CD14-positive monocyte (primary cell): Measurements from ENCODE around the gene SNX18. TPM values are rescaled to one million over a fixed set of nuclear protein-coding genes. Genes with fewer than 3 reads are reported as not detected.

Experiments
- DNase-seq, 3 donors: peaks; one replicate each; pipeline ENCODE4 v3.0.0-alpha.2; 2011 to 2022
- H2AFZ ChIP-seq: 2 replicates; pipeline ENCODE4 v1.6.0; 2012; ENCODE audit warnings: mild to moderate bottlenecking, low read depth, low read length, inconsistent platforms; ENCODE audit not compliant: insufficient read depth, poor library complexity, severe bottlenecking
- H3K27ac ChIP-seq, 2 donors: 1 replicate in 1 of 2; 2 replicates in 1 of 2; pipeline ENCODE4 v1.5.1; 2012 to 2013; ENCODE audit warnings: low read length in 2 of 2, control low read depth in 1 of 2, inconsistent platforms in 1 of 2, low read depth in 1 of 2, mild to moderate bottlenecking in 1 of 2
- H3K27me3 ChIP-seq, 2 donors: one replicate each; pipeline versions ENCODE4 v1.6.0 to v1.6.1; 2011 to 2013; ENCODE audit warnings: low read length in 2 of 2; ENCODE audit not compliant: control insufficient read depth in 2 of 2, insufficient read depth in 2 of 2
- H3K36me3 ChIP-seq, 2 donors: replicated peaks in 1 of 2; 1 replicate in 1 of 2; 2 replicates in 1 of 2; pipeline versions ENCODE4 v1.5.1 to v1.6.1; 2012 to 2013; ENCODE audit warnings: low read length in 2 of 2, control low read depth in 1 of 2, inconsistent platforms in 1 of 2, mild to moderate bottlenecking in 1 of 2; ENCODE audit not compliant: insufficient read depth in 2 of 2, control insufficient read depth in 1 of 2
- H3K4me1 ChIP-seq, 2 donors: 1 replicate in 1 of 2; 2 replicates in 1 of 2; pipeline versions ENCODE4 v1.5.1 to v1.6.1; 2012 to 2013; ENCODE audit warnings: low read length in 2 of 2, control low read depth in 1 of 2, inconsistent platforms in 1 of 2, mild to moderate bottlenecking in 1 of 2, moderate library complexity in 1 of 2; ENCODE audit not compliant: insufficient read depth in 2 of 2, control insufficient read depth in 1 of 2
- H3K4me2 ChIP-seq: replicated peaks from 2 replicates; pipeline ENCODE3; 2012; ENCODE audit warnings: low read length, moderate library complexity, mild to moderate bottlenecking; ENCODE audit not compliant: poor library complexity, severe bottlenecking; ENCODE audit errors: extremely low read depth
- H3K4me3 ChIP-seq, 3 experiments: fragments of 200-600 bp in 1 of 3; sonication (generic) in 1 of 3; replicated peaks in 1 of 3; 1 replicate in 2 of 3; 2 replicates in 1 of 3; pipeline ENCODE4 v1.5.1; 2011 to 2013; ENCODE audit warnings: low read length in 3 of 3, mild to moderate bottlenecking in 3 of 3, control low read depth in 2 of 3, low read depth in 2 of 3, inconsistent platforms in 1 of 3, moderate library complexity in 1 of 3
- H3K79me2 ChIP-seq: 2 replicates; pipeline ENCODE4 v1.6.0; 2012; ENCODE audit warnings: mild to moderate bottlenecking, control low read depth, inconsistent platforms, low read length, moderate library complexity; ENCODE audit not compliant: insufficient read depth
- H3K9ac ChIP-seq: 2 replicates; pipeline ENCODE4 v1.6.0; 2017; ENCODE audit warnings: low read length, mild to moderate bottlenecking; ENCODE audit not compliant: insufficient read depth, poor library complexity, severe bottlenecking
- H3K9me3 ChIP-seq, 2 donors: replicated peaks in 1 of 2; 1 replicate in 1 of 2; 2 replicates in 1 of 2; pipeline versions ENCODE4 v1.5.1 to v1.6.1; 2012 to 2013; ENCODE audit warnings: low read length in 2 of 2, control low read depth in 1 of 2; ENCODE audit not compliant: control insufficient read depth in 1 of 2, insufficient read depth in 1 of 2
- H4K20me1 ChIP-seq: 2 replicates; pipeline ENCODE4 v1.6.0; 2012; ENCODE audit warnings: mild to moderate bottlenecking, low read length, control low read depth, moderate library complexity; ENCODE audit not compliant: insufficient read depth
- H3K27ac Mint-ChIP-seq, 7 donors: one replicate each; pipeline ENCODE4 v1.8.0; 2020; ENCODE audit warnings: mild to moderate bottlenecking in 7 of 7, mixed read lengths in 7 of 7, moderate library complexity in 6 of 7, inconsistent platforms in 2 of 7
- H3K27me3 Mint-ChIP-seq, 3 donors: one replicate each; pipeline ENCODE4 v1.8.0; 2021 to 2022; ENCODE audit warnings: low read depth in 3 of 3, mild to moderate bottlenecking in 3 of 3, mixed read lengths in 3 of 3, moderate library complexity in 3 of 3, inconsistent platforms in 1 of 3
- H3K36me3 Mint-ChIP-seq, 2 donors: one replicate each; pipeline ENCODE4 v1.8.0; 2020; ENCODE audit warnings: mixed read lengths in 2 of 2, inconsistent platforms in 1 of 2, mild to moderate bottlenecking in 1 of 2
- H3K4me1 Mint-ChIP-seq: one replicate; pipeline ENCODE4 v1.8.0; 2020; ENCODE audit warnings: mild to moderate bottlenecking, mixed read lengths
- H3K4me3 Mint-ChIP-seq, 2 donors: one replicate each; pipeline ENCODE4 v1.8.0; 2020; ENCODE audit warnings: mild to moderate bottlenecking in 2 of 2, mixed read lengths in 2 of 2, moderate library complexity in 1 of 2
- H3K9me3 Mint-ChIP-seq, 7 donors: one replicate each; pipeline ENCODE4 v1.8.0; 2020 to 2022; ENCODE audit warnings: mixed read lengths in 7 of 7, mild to moderate bottlenecking in 6 of 7, moderate library complexity in 6 of 7, inconsistent platforms in 2 of 7
- WGBS: methylation state at CpG from one replicate; pipeline ENCODE4 v1.1.5; 2013; ENCODE audit warnings: missing lambda C conversion rate; ENCODE audit not compliant: insufficient coverage; 5-methylcytosine and 5-hydroxymethylcytosine counted together
- intact Hi-C, 2 donors: fragments of 100-400 bp; cut with micrococcal nuclease; formaldehyde crosslinking; loops; one replicate each; pipeline versions ENCODE4 v1.15.0 to v1.15.1; 2023
- polyA plus RNA-seq, 3 donors: library from polyadenylated mRNA; depleted of rRNA in 1 of 3; unstranded in 2 of 3; stranded (reverse) in 1 of 3; fragments of 300-500 nt in 2 of 3; fragments of >200 nt in 1 of 3; fragmentation: Illumina TruSeq in 2 of 3; gene quantifications; 1 replicate in 2 of 3; 2 replicates in 1 of 3; pipeline ENCODE4 v1.2.3, GENCODE V29; 2012 to 2021
- TF ChIP-seq, protein P1 (sequence below): fragments of 200-600 bp; IDR thresholded peaks from one replicate; pipeline ENCODE4 v1.8.0; 2022; ENCODE audit warnings: antibody characterized with exemption, mild to moderate bottlenecking

SNX18 gene
- polyA plus RNA-seq, 3 donors: 6.8 to 33.3 (median 12.4) TPM

DNA sequence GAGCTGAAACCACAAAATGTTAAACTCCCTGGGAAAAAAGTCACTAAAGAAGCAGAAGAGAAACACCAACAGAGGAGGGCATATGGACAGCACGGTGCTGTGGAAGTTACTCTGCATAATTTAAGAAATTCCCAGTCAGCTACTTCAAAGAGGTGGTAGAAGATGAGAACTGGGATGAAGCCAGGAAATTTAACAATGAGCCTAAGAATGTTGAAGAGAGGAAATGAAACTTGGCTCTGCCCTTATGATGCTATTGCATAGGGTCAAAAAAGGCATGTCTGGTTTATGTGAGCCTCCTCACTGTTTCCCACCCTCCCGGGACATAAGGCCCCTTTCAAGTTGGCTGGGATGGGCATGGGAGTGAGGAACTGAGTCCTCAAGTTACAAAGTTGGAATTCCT is 25.4 kb upstream of the SNX18 start:
- Histone ChIP-seq H3K4me3 (no peak overlapping the region), H4K20me1 (no peaks in the 10 kb centered on the region), H3K27ac (no peak overlapping the region), H3K4me1 (no peaks in the 10 kb centered on the region), H3K36me3 (no peaks in the 10 kb centered on the region), H3K79me2 (no peaks in the 10 kb centered on the region), H3K9ac (no peak overlapping the region), H3K27me3 (peaks cover 0 to 2% of the 10 kb centered on the region in 2 donors), H3K4me2 (no peak overlapping the region), H2AFZ (no peak overlapping the region), H3K9me3 (peaks cover 0 to under 1% of the 10 kb centered on the region in 2 donors)
- intact Hi-C loops: no loop called here
- Mint-ChIP-seq H3K9me3 (peaks cover 0 to 9% (median 0%) of the 10 kb centered on the region in 7 donors), H3K4me3 (no peak overlapping the region), H3K4me1 (peaks cover 7% of the 10 kb centered on the region), H3K36me3 (no peaks in the 10 kb centered on the region), H3K27me3 (peaks cover 4 to 7% (median 4%) of the 10 kb centered on the region in 3 donors), H3K27ac (no peak overlapping the region)
- no peak for DNase-seq
- no CpG with 5 or more reads among the region's 2 CpGs for WGBS
- TF ChIP-seq, protein P1, sequence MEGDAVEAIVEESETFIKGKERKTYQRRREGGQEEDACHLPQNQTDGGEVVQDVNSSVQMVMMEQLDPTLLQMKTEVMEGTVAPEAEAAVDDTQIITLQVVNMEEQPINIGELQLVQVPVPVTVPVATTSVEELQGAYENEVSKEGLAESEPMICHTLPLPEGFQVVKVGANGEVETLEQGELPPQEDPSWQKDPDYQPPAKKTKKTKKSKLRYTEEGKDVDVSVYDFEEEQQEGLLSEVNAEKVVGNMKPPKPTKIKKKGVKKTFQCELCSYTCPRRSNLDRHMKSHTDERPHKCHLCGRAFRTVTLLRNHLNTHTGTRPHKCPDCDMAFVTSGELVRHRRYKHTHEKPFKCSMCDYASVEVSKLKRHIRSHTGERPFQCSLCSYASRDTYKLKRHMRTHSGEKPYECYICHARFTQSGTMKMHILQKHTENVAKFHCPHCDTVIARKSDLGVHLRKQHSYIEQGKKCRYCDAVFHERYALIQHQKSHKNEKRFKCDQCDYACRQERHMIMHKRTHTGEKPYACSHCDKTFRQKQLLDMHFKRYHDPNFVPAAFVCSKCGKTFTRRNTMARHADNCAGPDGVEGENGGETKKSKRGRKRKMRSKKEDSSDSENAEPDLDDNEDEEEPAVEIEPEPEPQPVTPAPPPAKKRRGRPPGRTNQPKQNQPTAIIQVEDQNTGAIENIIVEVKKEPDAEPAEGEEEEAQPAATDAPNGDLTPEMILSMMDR: no peak

DNA sequence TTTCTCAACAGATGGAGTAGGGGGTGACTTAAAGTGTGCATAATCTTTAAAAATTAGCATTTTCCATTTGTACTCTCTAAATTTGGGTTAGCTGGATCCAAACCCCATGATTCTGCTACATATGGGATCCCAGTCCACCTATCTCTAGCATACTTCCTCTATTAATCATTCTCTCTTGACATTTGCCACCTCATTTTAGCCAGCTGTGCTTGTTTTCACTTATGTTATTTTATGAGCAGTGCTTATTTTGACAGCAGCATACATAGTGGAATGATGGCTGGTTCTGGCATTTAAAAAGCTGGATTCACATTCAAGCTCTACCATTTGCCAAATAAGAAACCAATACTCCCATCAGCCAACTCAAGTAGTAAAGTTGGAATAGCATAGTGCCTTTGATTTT is 22.5 kb upstream of the SNX18 start:
- intact Hi-C loops: no loop called here

More for the DNA sequence above, 22.5 kb upstream of the SNX18 start:
- TF ChIP-seq, protein P1: no peak
- Histone ChIP-seq H3K4me1 (no peaks in the 10 kb centered on the region), H3K27ac (no peak overlapping the region), H3K36me3 (no peaks in the 10 kb centered on the region), H3K4me2 (no peak overlapping the region), H2AFZ (no peak overlapping the region), H4K20me1 (no peaks in the 10 kb centered on the region), H3K9ac (no peak overlapping the region), H3K4me3 (no peak overlapping the region), H3K27me3 (peaks cover 0 to 2% of the 10 kb centered on the region in 2 donors), H3K9me3 (peaks cover 0 to 9% of the 10 kb centered on the region in 2 donors), H3K79me2 (no peaks in the 10 kb centered on the region)
- no peak for DNase-seq
- Mint-ChIP-seq H3K4me3 (no peak overlapping the region), H3K27me3 (peaks cover 4 to 7% (median 4%) of the 10 kb centered on the region in 3 donors), H3K9me3 (peaks cover 0 to 25% (median 12%) of the 10 kb centered on the region in 7 donors), H3K27ac (no peak overlapping the region), H3K4me1 (peaks cover 7% of the 10 kb centered on the region), H3K36me3 (no peaks in the 10 kb centered on the region)
